NK-92 treated with Interleukin-12 subunit alpha and Interleukin-12 subunit beta, amount 100 ng/mL, for 24 hours (cell line): ENCODE data around the gene IRF1.
"Not testable (repeated sequence)": the region's sequence is repeated elsewhere in the genome, so short reads cannot be mapped to it uniquely, and the experiment has no call there.

ENCODE experiments used
- DNase-seq: peaks from one replicate; lab custom pipeline; 2025; lab: John Stamatoyannopoulos, UW

Gene IRF1

GRCh38 chr5:132438267-132438645 is 52.3 kb downstream of the IRF1 start:
- not testable (repeated sequence) for DNase-seq

- DNase-seq: peak; percentile 70
These were observed 52.8 kb downstream of the IRF1 start for GRCh38 chr5:132437604-132438266.

- DNase-seq: no peak
These were observed 53.6 kb downstream of the IRF1 start for GRCh38 chr5:132436936-132437335.

GRCh38 chr5:132435886-132436285 is 54.7 kb downstream of the IRF1 start:
- DNase-seq: no peak

- no peak for DNase-seq
These were observed 55.1 kb downstream of the IRF1 start for GRCh38 chr5:132435447-132435846.

- no peak for DNase-seq
These were observed 55.9 kb downstream of the IRF1 start for GRCh38 chr5:132434416-132435286.

- DNase-seq: no peak
These were observed 57.4 kb downstream of the IRF1 start for GRCh38 chr5:132433141-132433540.

- DNase-seq: no peak
These were observed 58.9 kb downstream of the IRF1 start for GRCh38 chr5:132431632-132432031.
